Fibroblast of lung (primary cell): Measurements from ENCODE around the gene CRYBA4. TPM values are rescaled to one million over a fixed set of nuclear protein-coding genes. Genes with fewer than 3 reads are reported as not detected.

Experiments used
- DNase-seq, 2 donors: peaks; one replicate each; pipeline versions ENCODE4 v3.0.0 to v3.0.0-alpha.2; 2010; ENCODE audit warnings: low read depth in 2 of 2
- H2AFZ ChIP-seq: 2 replicates; pipeline ENCODE4 v1.5.1; 2012; ENCODE audit warnings: low read length, control low read depth, inconsistent platforms
- H3K27ac ChIP-seq: 2 replicates; pipeline ENCODE4 v1.5.1; 2011; ENCODE audit warnings: low read length, control low read depth; ENCODE audit not compliant: insufficient read depth
- H3K27me3 ChIP-seq: 2 replicates; pipeline ENCODE4 v1.5.1; 2011; ENCODE audit warnings: mild to moderate bottlenecking, low read length; ENCODE audit not compliant: control insufficient read depth, insufficient read depth
- H3K36me3 ChIP-seq: 2 replicates; pipeline ENCODE4 v1.5.1; 2011; ENCODE audit warnings: low read length; ENCODE audit not compliant: control insufficient read depth, insufficient read depth
- H3K4me1 ChIP-seq: 2 replicates; pipeline ENCODE4 v1.5.1; 2011; ENCODE audit warnings: low read length; ENCODE audit not compliant: control insufficient read depth, insufficient read depth; ENCODE audit errors: extremely low read depth
- H3K4me2 ChIP-seq: 2 replicates; pipeline ENCODE4 v1.5.1; 2011; ENCODE audit warnings: low read length, control low read depth; ENCODE audit not compliant: insufficient read depth; ENCODE audit errors: extremely low read depth
- H3K4me3 ChIP-seq, 4 experiments: fragments of 200-600 bp in 1 of 4; sonication (generic) in 1 of 4; replicated peaks in 1 of 4; 2 replicates each; pipeline ENCODE4 v1.5.1; 2011 to 2016; ENCODE audit warnings: low read length in 4 of 4, low read depth in 3 of 4, mild to moderate bottlenecking in 3 of 4, control low read depth in 2 of 4, inconsistent platforms in 1 of 4, mixed read lengths in 1 of 4; ENCODE audit not compliant: insufficient read depth in 1 of 4; ENCODE audit errors: control extremely low read depth in 1 of 4
- H3K79me2 ChIP-seq: 2 replicates; pipeline ENCODE4 v1.5.1; 2012; ENCODE audit warnings: mild to moderate bottlenecking, low read length, inconsistent platforms; ENCODE audit not compliant: control insufficient read depth, insufficient read depth
- H3K9ac ChIP-seq: 2 replicates; pipeline ENCODE4 v1.5.1; 2011; ENCODE audit warnings: mild to moderate bottlenecking, low read length, control low read depth; ENCODE audit not compliant: insufficient read depth
- H3K9me3 ChIP-seq: 2 replicates; pipeline ENCODE4 v1.5.1; 2012; ENCODE audit warnings: low read depth, low read length; ENCODE audit not compliant: control insufficient read depth, insufficient read depth
- H4K20me1 ChIP-seq: 2 replicates; pipeline ENCODE4 v1.5.1; 2011; ENCODE audit warnings: low read length; ENCODE audit not compliant: control insufficient read depth, insufficient read depth; ENCODE audit errors: extremely low read depth
- CTCF ChIP-seq, 2 donors: IDR thresholded peaks in 1 of 2; conservative IDR thresholded peaks in 1 of 2; 1 replicate in 1 of 2; 2 replicates in 1 of 2; pipeline ENCODE4 v1.5.1; 2011 to 2012; ENCODE audit warnings: low read length in 2 of 2, control low read depth in 1 of 2, inconsistent platforms in 1 of 2, low read depth in 1 of 2, mild to moderate bottlenecking in 1 of 2
- EZH2 ChIP-seq: IDR thresholded peaks from 2 replicates; pipeline ENCODE4 v1.5.1; 2012; ENCODE audit warnings: low read length, control low read depth, mild to moderate bottlenecking; ENCODE audit errors: missing control alignments
- polyA plus RNA-seq, 2 donors: library from polyadenylated mRNA; depleted of rRNA in 1 of 2; stranded (reverse) in 1 of 2; unstranded in 1 of 2; fragments of >200 nt; gene quantifications; 2 replicates each; pipeline ENCODE4 v1.2.1, GENCODE V29; 2011 to 2012; ENCODE audit warnings: missing spikeins in 1 of 2
- total RNA-seq: library from RNA; depleted of rRNA; stranded (reverse); fragments of >200 nt; gene quantifications from 2 replicates; pipeline ENCODE4 v1.2.1, GENCODE V29; 2014

The CRYBA4 gene
- total and polyA plus RNA-seq, 2 donors (not counting 1 experiment from before 2014, with no cell fraction given) = not detected

- no peak for DNase-seq
- H3K27ac ChIP-seq = no peak overlapping the region
- H3K36me3 ChIP-seq = no peaks in the 10 kb centered on the region
- H3K4me1 ChIP-seq = no peaks in the 10 kb centered on the region
- H3K4me2 ChIP-seq = no peak overlapping the region
- H2AFZ ChIP-seq = no peak overlapping the region
- H4K20me1 ChIP-seq = no peaks in the 10 kb centered on the region
- no peaks in the 10 kb centered on the region for H3K79me2 ChIP-seq
- H3K4me3 ChIP-seq = no peak overlapping the region
- no peak for TF ChIP-seq EZH2
- H3K9ac ChIP-seq = no peak overlapping the region
- no peaks in the 10 kb centered on the region for H3K27me3 ChIP-seq
- H3K9me3 ChIP-seq = no peaks in the 10 kb centered on the region
These were observed 10.8 kb downstream of the CRYBA4 start for GRCh38 chr22:26632422-26633155.

- no peak overlapping the region for H3K4me2 ChIP-seq
- H3K36me3 ChIP-seq = no peaks in the 10 kb centered on the region
- H3K4me1 ChIP-seq = no peaks in the 10 kb centered on the region
- DNase-seq = no peak
- TF ChIP-seq EZH2 (no peak), CTCF (conservative IDR thresholded peaks at IDR 0.05 in 1 of 2, IDR thresholded peaks at IDR 0.05 in 1 of 2; ENCODE audit: low read depth in 1 of 2, low read length in 2 of 2) (no peak)
- no peak overlapping the region for H3K4me3 ChIP-seq
- no peaks in the 10 kb centered on the region for H3K79me2 ChIP-seq
- no peak overlapping the region for H3K27ac ChIP-seq
- H4K20me1 ChIP-seq = no peaks in the 10 kb centered on the region
- H2AFZ ChIP-seq = no peak overlapping the region
- no peak overlapping the region for H3K9ac ChIP-seq
- H3K27me3 ChIP-seq = no peaks in the 10 kb centered on the region
- H3K9me3 ChIP-seq = no peaks in the 10 kb centered on the region
These were observed 12.4 kb downstream of the CRYBA4 start for GRCh38 chr22:26634189-26634588.

- Histone ChIP-seq H3K27ac (no peak overlapping the region), H3K4me2 (no peak overlapping the region), H3K4me3 (no peak overlapping the region), H3K9me3 (no peaks in the 10 kb centered on the region), H3K36me3 (no peaks in the 10 kb centered on the region), H3K27me3 (no peaks in the 10 kb centered on the region), H3K4me1 (no peaks in the 10 kb centered on the region), H4K20me1 (no peaks in the 10 kb centered on the region), H2AFZ (no peak overlapping the region), H3K79me2 (no peaks in the 10 kb centered on the region), H3K9ac (no peak overlapping the region)
- no peak for DNase-seq
- no peak for TF ChIP-seq EZH2
- TF ChIP-seq CTCF (conservative IDR thresholded peaks at IDR 0.05 in 1 of 2, IDR thresholded peaks at IDR 0.05 in 1 of 2; ENCODE audit: low read depth in 1 of 2, low read length in 2 of 2) = no peak
These were observed 13.4 kb downstream of the CRYBA4 start for GRCh38 chr22:26635117-26635516.
